Measurements from ENCODE around the gene SPOPL. TPM values are rescaled to one million over a fixed set of nuclear protein-coding genes. Genes with fewer than 3 reads are reported as not detected.
A peak's percentile ranks its signal among the peaks of the same experiment; 100 is the strongest.

Gene SPOPL
- polyA plus RNA-seq, 4 donors, result 6.3 to 22.0 (median 7.7) TPM

- FAIRE-seq (no peak), DNase-seq (no peak)
- no peak overlapping the region for H3K27ac ChIP-seq (ENCODE audit: low read depth in 1 of 3, low read length in 2 of 3)
- H3K4me3 ChIP-seq (ENCODE audit: low read depth in 1 of 3, low read length in 3 of 3), result no peak overlapping the region
- 80 to 87% (median 85%) methylated on average over 2 of the region's 2 CpGs for WGBS, 3 donors
- H3K9me3 ChIP-seq (ENCODE audit: control insufficient read depth in 2 of 2, insufficient read depth in 1 of 2, low read depth in 1 of 2, low read length in 1 of 2), result no peaks in the 10 kb centered on the region
- H3K36me3 ChIP-seq (ENCODE audit: control insufficient read depth in 3 of 3, insufficient read depth in 2 of 3, low read depth in 1 of 3, low read length in 3 of 3), result no peaks in the 10 kb centered on the region
- H3K27me3 ChIP-seq (ENCODE audit: control insufficient read depth in 3 of 3, insufficient read depth in 3 of 3, low read length in 3 of 3), result no peaks in the 10 kb centered on the region
- no peaks in the 10 kb centered on the region for H3K4me1 ChIP-seq (ENCODE audit: control insufficient read depth in 3 of 3, insufficient read depth in 2 of 3, low read depth in 1 of 3, low read length in 2 of 3)
Measured at GRCh38 chr2:138607746-138608145, 106.2 kb downstream of the SPOPL start.

GRCh38 chr2:138609446-138609845 is 107.9 kb downstream of the SPOPL start:
- WGBS, 3 donors, result 83 to 91% (median 84%) methylated on average over 4 of the region's 4 CpGs
- Histone ChIP-seq H3K4me1 (ENCODE audit: control insufficient read depth in 3 of 3, insufficient read depth in 2 of 3, low read depth in 1 of 3, low read length in 2 of 3) (no peaks in the 10 kb centered on the region), H3K27ac (ENCODE audit: low read depth in 1 of 3, low read length in 2 of 3) (no peak overlapping the region), H3K9me3 (ENCODE audit: control insufficient read depth in 2 of 2, insufficient read depth in 1 of 2, low read depth in 1 of 2, low read length in 1 of 2) (no peaks in the 10 kb centered on the region), H3K36me3 (ENCODE audit: control insufficient read depth in 3 of 3, insufficient read depth in 2 of 3, low read depth in 1 of 3, low read length in 3 of 3) (no peaks in the 10 kb centered on the region), H3K27me3 (ENCODE audit: control insufficient read depth in 3 of 3, insufficient read depth in 3 of 3, low read length in 3 of 3) (no peaks in the 10 kb centered on the region), H3K4me3 (ENCODE audit: low read depth in 1 of 3, low read length in 3 of 3) (no peak overlapping the region)
- FAIRE-seq, result no peak
- DNase-seq, result no peak

DNA sequence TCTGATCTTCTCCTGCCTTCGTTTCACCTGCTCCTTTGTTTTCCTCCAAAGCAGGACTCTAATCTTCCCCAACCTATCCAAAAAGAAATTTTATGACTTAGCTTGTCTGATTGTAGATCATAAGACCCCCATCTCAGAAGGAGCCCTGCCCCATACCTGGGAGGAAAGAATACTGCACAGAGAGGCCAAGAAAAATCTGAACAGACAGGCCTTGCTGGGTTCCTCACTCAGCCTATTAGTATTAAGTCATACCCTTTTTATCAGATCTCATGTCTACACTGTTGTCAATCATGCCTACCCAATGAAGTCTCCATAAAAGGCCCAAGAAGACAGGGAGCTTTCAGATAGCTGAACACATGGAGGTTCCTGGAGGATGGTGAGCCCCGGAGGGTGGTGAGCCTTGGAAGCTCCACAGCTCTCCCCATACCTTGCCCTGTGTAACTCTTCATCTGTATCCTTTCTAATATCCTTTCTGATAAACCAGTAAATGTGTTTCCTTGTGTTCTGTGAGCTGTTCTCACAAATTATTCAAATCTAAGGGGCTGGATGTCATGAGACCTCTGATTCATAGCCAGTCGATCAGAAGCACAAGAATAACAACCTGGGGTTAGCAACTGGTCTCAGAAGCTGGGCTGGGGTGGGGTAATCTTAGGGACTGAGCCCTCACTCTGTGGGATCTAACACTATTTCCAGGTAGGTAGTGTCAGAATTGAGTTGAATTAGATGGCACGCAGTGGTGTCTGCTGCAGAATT is 108.8 kb downstream of the SPOPL start:
- no peak overlapping the region for H3K4me3 ChIP-seq (ENCODE audit: low read depth in 1 of 3, low read length in 3 of 3)
- no peak for FAIRE-seq
- H3K9me3 ChIP-seq (ENCODE audit: control insufficient read depth in 2 of 2, insufficient read depth in 1 of 2, low read depth in 1 of 2, low read length in 1 of 2), result no peaks in the 10 kb centered on the region
- DNase-seq, result no peak
- WGBS, 3 donors, result 83 to 91% (median 91%) methylated on average over 4 of the region's 4 CpGs
- no peaks in the 10 kb centered on the region for H3K4me1 ChIP-seq (ENCODE audit: control insufficient read depth in 3 of 3, insufficient read depth in 2 of 3, low read depth in 1 of 3, low read length in 2 of 3)
- H3K27me3 ChIP-seq (ENCODE audit: control insufficient read depth in 3 of 3, insufficient read depth in 3 of 3, low read length in 3 of 3), result no peaks in the 10 kb centered on the region
- H3K36me3 ChIP-seq (ENCODE audit: control insufficient read depth in 3 of 3, insufficient read depth in 2 of 3, low read depth in 1 of 3, low read length in 3 of 3), result no peaks in the 10 kb centered on the region
- no peak overlapping the region for H3K27ac ChIP-seq (ENCODE audit: low read depth in 1 of 3, low read length in 2 of 3)

- 70 to 82% (median 76%) methylated on average over 4 of the region's 4 CpGs for WGBS, 3 donors
- no peaks in the 10 kb centered on the region for H3K36me3 ChIP-seq (ENCODE audit: control insufficient read depth in 3 of 3, insufficient read depth in 2 of 3, low read depth in 1 of 3, low read length in 3 of 3)
- no peak for DNase-seq
- no peaks in the 10 kb centered on the region for H3K9me3 ChIP-seq (ENCODE audit: control insufficient read depth in 2 of 2, insufficient read depth in 1 of 2, low read depth in 1 of 2, low read length in 1 of 2)
- no peaks in the 10 kb centered on the region for H3K27me3 ChIP-seq (ENCODE audit: control insufficient read depth in 3 of 3, insufficient read depth in 3 of 3, low read length in 3 of 3)
- no peak overlapping the region for H3K27ac ChIP-seq (ENCODE audit: low read depth in 1 of 3, low read length in 2 of 3)
- no peaks in the 10 kb centered on the region for H3K4me1 ChIP-seq (ENCODE audit: control insufficient read depth in 3 of 3, insufficient read depth in 2 of 3, low read depth in 1 of 3, low read length in 2 of 3)
- FAIRE-seq, result no peak
- no peak overlapping the region for H3K4me3 ChIP-seq (ENCODE audit: low read depth in 1 of 3, low read length in 3 of 3)
Measured at GRCh38 chr2:138615257-138615656, 113.7 kb downstream of the SPOPL start.

GRCh38 chr2:138617026-138617425 is 115.5 kb downstream of the SPOPL start:
- Histone ChIP-seq H3K36me3 (ENCODE audit: control insufficient read depth in 3 of 3, insufficient read depth in 2 of 3, low read depth in 1 of 3, low read length in 3 of 3) (no peaks in the 10 kb centered on the region), H3K9me3 (ENCODE audit: control insufficient read depth in 2 of 2, insufficient read depth in 1 of 2, low read depth in 1 of 2, low read length in 1 of 2) (no peaks in the 10 kb centered on the region), H3K27me3 (ENCODE audit: control insufficient read depth in 3 of 3, insufficient read depth in 3 of 3, low read length in 3 of 3) (peaks cover 0 to 2% (median 0%) of the 10 kb centered on the region in 3 donors), H3K4me1 (ENCODE audit: control insufficient read depth in 3 of 3, insufficient read depth in 2 of 3, low read depth in 1 of 3, low read length in 2 of 3) (no peaks in the 10 kb centered on the region), H3K4me3 (ENCODE audit: low read depth in 1 of 3, low read length in 3 of 3) (no peak overlapping the region), H3K27ac (ENCODE audit: low read depth in 1 of 3, low read length in 2 of 3) (no peak overlapping the region)
- FAIRE-seq, result no peak
- DNase-seq, result no peak
- WGBS, 3 donors, result 87 to 93% (median 92%) methylated on average over 1 of the region's 1 CpG

GRCh38 chr2:138618971-138619370 is 117.4 kb downstream of the SPOPL start:
- no peak overlapping the region for H3K4me3 ChIP-seq (ENCODE audit: low read depth in 1 of 3, low read length in 3 of 3)
- H3K9me3 ChIP-seq (ENCODE audit: control insufficient read depth in 2 of 2, insufficient read depth in 1 of 2, low read depth in 1 of 2, low read length in 1 of 2), result no peaks in the 10 kb centered on the region
- FAIRE-seq, result no peak
- H3K27ac ChIP-seq (ENCODE audit: low read depth in 1 of 3, low read length in 2 of 3), result no peak overlapping the region
- H3K27me3 ChIP-seq (ENCODE audit: control insufficient read depth in 3 of 3, insufficient read depth in 3 of 3, low read length in 3 of 3), result peaks cover 0 to 2% (median 0%) of the 10 kb centered on the region in 3 donors
- DNase-seq, result no peak
- H3K36me3 ChIP-seq (ENCODE audit: control insufficient read depth in 3 of 3, insufficient read depth in 2 of 3, low read depth in 1 of 3, low read length in 3 of 3), result no peaks in the 10 kb centered on the region
- no peaks in the 10 kb centered on the region for H3K4me1 ChIP-seq (ENCODE audit: control insufficient read depth in 3 of 3, insufficient read depth in 2 of 3, low read depth in 1 of 3, low read length in 2 of 3)
- WGBS, 3 donors, result 78 to 92% (median 91%) methylated on average over 3 of the region's 3 CpGs

DNA sequence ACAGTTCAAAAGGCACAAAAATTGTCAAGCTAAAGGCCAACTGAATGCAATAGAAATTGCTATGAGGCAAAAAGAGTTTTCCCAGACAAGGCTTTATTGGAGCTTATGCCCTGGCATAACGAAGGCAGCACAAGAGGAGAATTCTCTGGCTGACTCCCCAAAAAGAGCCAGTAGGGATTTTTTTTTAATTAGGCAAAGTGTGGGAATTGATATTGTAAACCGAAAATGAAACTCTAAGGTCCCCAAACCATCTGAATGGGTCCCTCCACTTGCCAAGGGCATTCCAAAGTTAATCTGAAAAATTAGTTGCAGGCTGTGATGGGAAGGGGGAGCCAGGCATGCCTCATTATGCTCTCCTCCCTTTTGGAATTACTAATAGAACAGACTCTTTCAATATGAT is 118.9 kb downstream of the SPOPL start:
- Histone ChIP-seq H3K9me3 (ENCODE audit: control insufficient read depth in 2 of 2, insufficient read depth in 1 of 2, low read depth in 1 of 2, low read length in 1 of 2) (no peaks in the 10 kb centered on the region), H3K36me3 (ENCODE audit: control insufficient read depth in 3 of 3, insufficient read depth in 2 of 3, low read depth in 1 of 3, low read length in 3 of 3) (no peaks in the 10 kb centered on the region), H3K4me1 (ENCODE audit: control insufficient read depth in 3 of 3, insufficient read depth in 2 of 3, low read depth in 1 of 3, low read length in 2 of 3) (no peaks in the 10 kb centered on the region), H3K27ac (ENCODE audit: low read depth in 1 of 3, low read length in 2 of 3) (no peak overlapping the region), H3K4me3 (ENCODE audit: low read depth in 1 of 3, low read length in 3 of 3) (no peak overlapping the region), H3K27me3 (ENCODE audit: control insufficient read depth in 3 of 3, insufficient read depth in 3 of 3, low read length in 3 of 3) (peaks cover 0 to 2% (median 0%) of the 10 kb centered on the region in 3 donors)
- 65 to 74% (median 70%) methylated on average over 2 of the region's 2 CpGs for WGBS, 3 donors
- FAIRE-seq, result no peak
- no peak for DNase-seq

DNA sequence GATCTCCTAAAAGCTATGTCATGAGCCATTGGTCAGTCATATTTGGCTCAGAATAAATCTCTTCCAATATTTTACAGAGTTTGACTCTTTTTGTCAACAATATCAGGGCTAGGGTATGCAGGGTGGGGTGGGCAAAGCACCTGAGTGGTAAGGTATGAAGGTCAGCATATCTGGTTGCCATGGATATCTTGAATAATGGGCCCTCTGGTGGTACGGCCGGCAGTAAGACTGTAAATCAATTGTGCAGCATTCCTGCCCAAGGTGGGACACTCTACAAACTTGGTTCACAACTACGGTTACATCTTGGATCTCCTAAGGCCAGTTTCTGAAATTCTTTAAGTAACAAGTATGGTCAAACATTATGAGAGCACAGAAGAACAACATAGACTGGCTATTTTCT is 119.6 kb downstream of the SPOPL start:
- FAIRE-seq, result no peak
- peak in 1 of 2 donors; percentile 15 for DNase-seq
- Histone ChIP-seq H3K27ac (ENCODE audit: low read depth in 1 of 3, low read length in 2 of 3) (no peak overlapping the region), H3K27me3 (ENCODE audit: control insufficient read depth in 3 of 3, insufficient read depth in 3 of 3, low read length in 3 of 3) (peaks cover 0 to 2% (median 0%) of the 10 kb centered on the region in 3 donors), H3K9me3 (ENCODE audit: control insufficient read depth in 2 of 2, insufficient read depth in 1 of 2, low read depth in 1 of 2, low read length in 1 of 2) (no peaks in the 10 kb centered on the region), H3K4me3 (ENCODE audit: low read depth in 1 of 3, low read length in 3 of 3) (no peak overlapping the region), H3K4me1 (ENCODE audit: control insufficient read depth in 3 of 3, insufficient read depth in 2 of 3, low read depth in 1 of 3, low read length in 2 of 3) (no peaks in the 10 kb centered on the region), H3K36me3 (ENCODE audit: control insufficient read depth in 3 of 3, insufficient read depth in 2 of 3, low read depth in 1 of 3, low read length in 3 of 3) (no peaks in the 10 kb centered on the region)
- 13 to 56% (median 47%) methylated on average over 3 of the region's 3 CpGs for WGBS, 3 donors

GRCh38 chr2:138622613-138623012 is 121.0 kb downstream of the SPOPL start:
- Histone ChIP-seq H3K9me3 (ENCODE audit: control insufficient read depth in 2 of 2, insufficient read depth in 1 of 2, low read depth in 1 of 2, low read length in 1 of 2) (no peaks in the 10 kb centered on the region), H3K27me3 (ENCODE audit: control insufficient read depth in 3 of 3, insufficient read depth in 3 of 3, low read length in 3 of 3) (peaks cover 0 to 2% (median 0%) of the 10 kb centered on the region in 3 donors), H3K27ac (ENCODE audit: low read depth in 1 of 3, low read length in 2 of 3) (no peak overlapping the region), H3K4me1 (ENCODE audit: control insufficient read depth in 3 of 3, insufficient read depth in 2 of 3, low read depth in 1 of 3, low read length in 2 of 3) (no peaks in the 10 kb centered on the region), H3K4me3 (ENCODE audit: low read depth in 1 of 3, low read length in 3 of 3) (no peak overlapping the region), H3K36me3 (ENCODE audit: control insufficient read depth in 3 of 3, insufficient read depth in 2 of 3, low read depth in 1 of 3, low read length in 3 of 3) (no peaks in the 10 kb centered on the region)
- WGBS, 3 donors, result 47 to 76% (median 66%) methylated on average over 3 of the region's 3 CpGs
- FAIRE-seq (no peak), DNase-seq (no peak)

Data from small intestine (tissue), 7 donors.